Stromal cell of bone marrow (primary cell): ENCODE measurements around the gene IPO13.

Experiments
- DNase-seq: peaks from one replicate; pipeline ENCODE4 v3.0.0-alpha.2; 2012; ENCODE audit warnings: low read depth

Gene IPO13

GRCh38 chr1:43951021-43951985 lies 4.6 kb downstream of the IPO13 start:
- DNase-seq = no peak

GRCh38 chr1:43952731-43953346 lies 6.1 kb downstream of the IPO13 start:
- DNase-seq = no peak

- DNase-seq = no peak
Observed at GRCh38 chr1:43953361-43953760, 6.6 kb downstream of the IPO13 start.

GRCh38 chr1:43954036-43954435 lies 7.3 kb downstream of the IPO13 start:
- DNase-seq = no peak

- no peak for DNase-seq
Observed at GRCh38 chr1:43956234-43956633, 9.5 kb downstream of the IPO13 start.

GRCh38 chr1:43957407-43958040 lies 10.8 kb downstream of the IPO13 start:
- no peak for DNase-seq

- no peak for DNase-seq
Observed at GRCh38 chr1:43958351-43959255, 11.9 kb downstream of the IPO13 start.

- no peak for DNase-seq
Observed at GRCh38 chr1:43960798-43961197, 14.0 kb downstream of the IPO13 start.

GRCh38 chr1:43961692-43962091 lies 14.9 kb downstream of the IPO13 start:
- DNase-seq = no peak

- DNase-seq = no peak
Observed at GRCh38 chr1:43962324-43962723, 15.6 kb downstream of the IPO13 start.

- DNase-seq = no peak
Observed at GRCh38 chr1:43963006-43963405, 16.3 kb downstream of the IPO13 start.

- DNase-seq = no peak
Observed at GRCh38 chr1:43963890-43964289, 17.1 kb downstream of the IPO13 start.

- DNase-seq = no peak
Observed at GRCh38 chr1:43965316-43965715, 18.6 kb downstream of the IPO13 start.

GRCh38 chr1:43968348-43968948 lies 21.7 kb downstream of the IPO13 start:
- DNase-seq = no peak

- no peak for DNase-seq
Observed at GRCh38 chr1:43969416-43969745, 22.6 kb downstream of the IPO13 start.

GRCh38 chr1:43969746-43970466 lies 23.2 kb downstream of the IPO13 start, which contains the start of gene DPH2:
Gene DPH2 (plus strand): TSS chr1:43970010. CDS start chr1:43970176, 166 bp downstream.
- DNase-seq = peak; percentile 96

- no peak for DNase-seq
Observed at GRCh38 chr1:43970502-43970901, 23.8 kb downstream of the IPO13 start.

GRCh38 chr1:43970911-43971310 lies 24.2 kb downstream of the IPO13 start:
- DNase-seq = no peak

- DNase-seq = no peak
Observed at GRCh38 chr1:43971336-43971980, 24.7 kb downstream of the IPO13 start.

- no peak for DNase-seq
Observed at GRCh38 chr1:43973981-43974442, 27.3 kb downstream of the IPO13 start.
